GM08714 (cell line): ENCODE data around the gene FMR1.

ENCODE experiments used
- H3K4me3 ChIP-seq: fragments of 200-500 bp; sonication (Bioruptor generic); 2 replicates; pipeline ENCODE4 v1.5.1; 2014; ENCODE audit warnings: mild to moderate bottlenecking, low read length, inconsistent platforms
- ZNF274 ChIP-seq: IDR thresholded peaks from 2 replicates; pipeline ENCODE4 v1.6.1; 2012; ENCODE audit warnings: mild to moderate bottlenecking, low read depth, low read length

FMR1 gene

GRCh38 chrX:147901461-147902126, 10.1 kb upstream of the FMR1 start:
- TF ChIP-seq ZNF274, result no peak
- H3K4me3 ChIP-seq, result no peak overlapping the region

GRCh38 chrX:147902270-147902669, 9.4 kb upstream of the FMR1 start:
- no peak for TF ChIP-seq ZNF274
- H3K4me3 ChIP-seq, result no peak overlapping the region

GRCh38 chrX:147908106-147908505, 3.6 kb upstream of the FMR1 start:
- TF ChIP-seq ZNF274, result no peak
- H3K4me3 ChIP-seq, result no peak overlapping the region

GRCh38 chrX:147910607-147911006, 1.1 kb upstream of the FMR1 start:
- no peak overlapping the region for H3K4me3 ChIP-seq
- TF ChIP-seq ZNF274, result no peak

GRCh38 chrX:147912093-147912801, 528 bp downstream of the FMR1 start:
- H3K4me3 ChIP-seq, result peak overlapping the region; percentile 89
- TF ChIP-seq ZNF274, result no peak

DNA sequence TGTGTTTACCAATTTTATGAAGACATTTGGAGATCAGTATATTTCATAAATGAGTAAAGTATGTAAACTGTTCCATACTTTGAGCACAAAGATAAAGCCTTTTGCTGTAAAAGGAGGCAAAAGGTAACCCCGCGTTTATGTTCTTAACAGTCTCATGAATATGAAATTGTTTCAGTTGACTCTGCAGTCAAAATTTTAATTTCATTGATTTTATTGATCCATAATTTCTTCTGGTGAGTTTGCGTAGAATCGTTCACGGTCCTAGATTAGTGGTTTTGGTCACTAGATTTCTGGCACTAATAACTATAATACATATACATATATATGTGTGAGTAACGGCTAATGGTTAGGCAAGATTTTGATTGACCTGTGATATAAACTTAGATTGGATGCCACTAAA, 1.9 kb downstream of the FMR1 start:
- H3K4me3 ChIP-seq, result peak overlapping the region; percentile 89; the same call in 1 of the 2 replicates

DNA sequence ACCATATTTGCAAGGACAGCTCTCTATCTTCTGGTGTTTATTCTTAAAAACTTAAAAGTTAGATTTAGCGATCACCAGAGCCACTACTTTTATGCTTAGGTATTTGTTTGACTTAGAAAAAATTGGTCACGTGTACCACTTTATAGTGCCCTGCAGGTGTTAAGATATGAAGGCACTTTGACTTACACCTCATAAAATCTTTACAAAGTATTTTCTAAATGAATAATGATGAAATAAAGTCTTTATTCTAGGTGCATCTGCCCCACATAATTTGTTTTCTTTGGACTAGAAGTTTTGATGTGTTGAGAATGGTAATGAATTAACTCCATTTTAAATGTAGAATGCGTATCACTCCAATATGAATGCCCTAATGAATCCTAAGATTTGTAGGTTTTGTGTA, 2.9 kb downstream of the FMR1 start:
- TF ChIP-seq ZNF274, result no peak
- H3K4me3 ChIP-seq, result no peak overlapping the region; the same call in 1 of the 2 replicates

More for the DNA sequence above, 1.9 kb downstream of the FMR1 start:
- TF ChIP-seq ZNF274, result no peak

- no peak overlapping the region for H3K4me3 ChIP-seq
- no peak for TF ChIP-seq ZNF274
These were observed 4.8 kb downstream of the FMR1 start for GRCh38 chrX:147916375-147916968.

DNA sequence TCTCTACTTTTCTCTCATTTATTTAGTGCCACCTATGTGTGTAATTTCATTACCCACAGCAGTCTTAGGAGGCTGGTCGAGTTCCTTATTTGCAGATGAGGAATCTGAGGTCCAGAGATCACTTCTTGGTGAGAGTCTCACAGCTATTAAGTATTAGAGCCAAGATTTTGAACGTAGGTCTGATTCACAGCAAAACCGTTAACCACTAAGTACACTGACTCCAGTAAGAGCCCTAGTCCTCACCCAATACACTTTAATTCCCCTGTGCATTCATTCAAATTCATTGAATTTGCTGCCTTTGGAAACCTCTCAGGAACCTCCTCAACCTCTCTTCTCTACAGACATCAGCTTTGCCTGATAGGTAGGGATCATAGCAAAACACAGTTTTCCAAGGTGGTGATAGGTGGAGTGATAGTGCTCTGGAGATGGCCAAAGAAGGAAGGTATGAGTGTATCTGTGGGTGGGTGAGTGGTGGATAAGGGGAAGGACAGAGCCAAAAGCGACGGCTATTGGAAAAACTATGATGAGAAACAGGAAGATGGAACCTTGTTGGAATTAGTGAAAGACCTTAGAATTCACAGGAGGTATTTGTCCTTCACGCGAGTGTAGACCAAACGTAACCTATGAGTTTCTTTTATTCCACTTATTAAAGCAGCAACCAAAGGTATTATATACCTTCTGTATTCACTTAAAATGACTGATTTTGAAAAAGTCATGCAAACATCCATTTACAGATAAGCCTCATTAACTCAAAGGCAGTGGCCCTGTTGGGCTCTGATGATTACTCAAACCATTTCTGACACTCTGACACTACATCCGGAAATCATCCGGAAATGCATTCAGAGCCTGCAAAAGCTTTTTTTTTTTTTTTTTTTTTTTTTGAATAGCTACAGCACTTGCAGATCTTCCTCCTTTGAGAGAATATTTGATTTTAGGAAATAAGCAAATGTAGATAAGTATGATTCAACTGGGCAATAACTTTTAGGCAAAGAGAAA, 6.3 kb downstream of the FMR1 start:
- H3K4me3 ChIP-seq, result peak overlapping the region; percentile 46; the same call in 1 of the 2 replicates
- no peak for TF ChIP-seq ZNF274

DNA sequence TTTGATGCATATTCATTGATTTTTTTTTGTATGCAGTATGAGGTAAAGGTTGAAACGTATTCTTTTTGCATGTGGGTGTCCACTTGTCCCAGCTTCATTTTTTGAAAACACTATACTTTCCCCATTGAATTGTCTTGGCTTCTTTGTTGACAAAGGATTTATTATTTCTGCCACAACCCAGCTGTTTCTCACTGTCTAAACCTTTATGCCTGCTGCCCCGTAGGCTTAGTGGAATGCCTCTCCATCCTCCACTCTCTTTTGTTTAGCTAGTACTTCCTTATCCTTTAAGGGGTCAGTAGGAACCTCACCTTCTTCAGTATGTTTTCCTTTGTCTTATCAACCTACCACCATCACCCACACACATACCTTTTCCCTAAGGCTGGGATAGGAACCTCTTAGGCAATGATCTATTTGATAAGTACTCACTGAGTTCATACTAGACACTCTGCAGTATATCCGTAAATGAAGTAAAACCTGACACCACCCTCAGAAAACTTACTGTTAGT, 8.5 kb downstream of the FMR1 start:
- no peak overlapping the region for H3K4me3 ChIP-seq
- no peak for TF ChIP-seq ZNF274

- H3K4me3 ChIP-seq, result no peak overlapping the region
- no peak for TF ChIP-seq ZNF274
These were observed 11.9 kb downstream of the FMR1 start for GRCh38 chrX:147923605-147924004.

- TF ChIP-seq ZNF274, result no peak
- no peak overlapping the region for H3K4me3 ChIP-seq
These were observed 15.5 kb downstream of the FMR1 start for GRCh38 chrX:147927256-147927655.

- no peak for TF ChIP-seq ZNF274
- no peak overlapping the region for H3K4me3 ChIP-seq
These were observed 22.1 kb downstream of the FMR1 start for GRCh38 chrX:147933815-147934214.

DNA sequence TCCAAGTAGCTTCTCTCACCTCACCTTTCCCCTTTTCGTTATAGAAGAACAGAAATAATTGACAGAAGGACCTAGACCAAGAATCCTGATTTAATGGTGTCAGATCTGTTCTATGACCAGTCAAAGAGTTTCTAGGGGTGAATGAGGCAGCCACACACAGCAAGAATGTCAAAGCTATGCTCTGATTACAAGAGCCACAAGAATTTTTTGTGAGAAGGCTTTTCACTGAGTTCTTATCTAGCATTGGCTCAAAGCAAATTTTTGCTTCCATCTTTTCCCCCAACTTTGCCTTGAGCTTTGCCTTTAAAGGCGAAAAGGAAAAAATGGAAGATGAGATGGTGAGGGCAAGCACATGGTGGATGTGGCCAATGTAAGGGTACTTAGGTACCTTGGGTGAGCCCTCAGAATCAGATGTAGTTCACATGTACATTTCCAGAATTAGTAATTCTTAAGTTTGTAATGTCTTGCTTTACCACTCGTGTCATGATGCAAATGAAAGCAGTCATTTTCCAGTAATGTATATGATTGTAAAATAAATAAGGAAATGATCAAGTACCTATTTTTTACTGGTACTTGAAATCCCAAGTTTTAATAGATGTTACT, 23.5 kb downstream of the FMR1 start:
- H3K4me3 ChIP-seq, result no peak overlapping the region
- TF ChIP-seq ZNF274, result no peak
